CD4-positive, CD25-positive, alpha-beta regulatory T cell (primary cell): ENCODE results near the gene RPL21. TPM values are rescaled to one million over a fixed set of nuclear protein-coding genes. Genes with fewer than 3 reads are reported as not detected.
"Not testable (repeated sequence)": the region's sequence is repeated elsewhere in the genome, so short reads cannot be mapped to it uniquely, and the experiment has no call there.

ENCODE experiments used
- ATAC-seq, 2 donors: fragments of 150-1000 bp; cut with Tn5 transposase; one replicate each; pipeline ENCODE4 v1.10.0; 2021; ENCODE audit warnings: low read depth in 2 of 2, moderate number of reproducible peaks in 2 of 2, moderate library complexity in 1 of 2
- DNase-seq, 3 donors: peaks; one replicate each; pipeline versions ENCODE4 v3.0.0 to v3.0.0-alpha.2; 2012 to 2022; ENCODE audit warnings: mixed read lengths in 1 of 3
- H3K27ac ChIP-seq: one replicate; pipeline ENCODE4 v1.7.0; 2013; ENCODE audit warnings: mild to moderate bottlenecking, low read length; ENCODE audit not compliant: insufficient read depth, poor library complexity, severe bottlenecking
- H3K27me3 ChIP-seq: one replicate; pipeline ENCODE4 v1.7.0; 2013; ENCODE audit warnings: low read length; ENCODE audit not compliant: control insufficient read depth, insufficient read depth
- H3K36me3 ChIP-seq: one replicate; pipeline ENCODE4 v1.7.0; 2013; ENCODE audit warnings: mild to moderate bottlenecking, low read length, moderate library complexity; ENCODE audit not compliant: control insufficient read depth, insufficient read depth
- H3K4me1 ChIP-seq: 2 replicates; pipeline ENCODE4 v1.7.0; 2013; ENCODE audit warnings: mild to moderate bottlenecking, low read length; ENCODE audit not compliant: insufficient read depth, control insufficient read depth, poor library complexity, severe bottlenecking
- H3K4me3 ChIP-seq: one replicate; pipeline ENCODE4 v1.7.0; 2013; ENCODE audit warnings: low read depth, mild to moderate bottlenecking, low read length, moderate library complexity
- H3K9me3 ChIP-seq, 2 experiments: 1 replicate in 1 of 2; 2 replicates in 1 of 2; pipeline ENCODE4 v1.7.0; 2013; ENCODE audit warnings: low read length in 2 of 2, mild to moderate bottlenecking in 1 of 2, moderate library complexity in 1 of 2; ENCODE audit not compliant: control insufficient read depth in 2 of 2
- H3K27ac Mint-ChIP-seq, 3 donors: one replicate each; pipeline ENCODE4 v1.8.0; 2020 to 2022; ENCODE audit warnings: mild to moderate bottlenecking in 3 of 3, mixed read lengths in 3 of 3, moderate library complexity in 2 of 3
- H3K27me3 Mint-ChIP-seq: one replicate; pipeline ENCODE4 v1.8.0; 2022; ENCODE audit warnings: mild to moderate bottlenecking, mixed read lengths
- H3K36me3 Mint-ChIP-seq: one replicate; pipeline ENCODE4 v1.8.0; 2020; ENCODE audit warnings: mixed read lengths
- H3K4me1 Mint-ChIP-seq, 4 donors: one replicate each; pipeline ENCODE4 v1.8.0; 2020 to 2022; ENCODE audit warnings: mixed read lengths in 4 of 4, mild to moderate bottlenecking in 1 of 4
- H3K4me3 Mint-ChIP-seq, 4 donors: one replicate each; pipeline ENCODE4 v1.8.0; 2020 to 2022; ENCODE audit warnings: mild to moderate bottlenecking in 4 of 4, mixed read lengths in 4 of 4, moderate library complexity in 3 of 4
- H3K9me3 Mint-ChIP-seq, 7 donors: one replicate each; pipeline ENCODE4 v1.8.0; 2020 to 2022; ENCODE audit warnings: mixed read lengths in 7 of 7, mild to moderate bottlenecking in 3 of 7, moderate library complexity in 2 of 7
- polyA plus RNA-seq, 4 donors: library from polyadenylated mRNA; unstranded; fragments of 300-500 nt; fragmentation: Illumina TruSeq; gene quantifications; one replicate each; pipeline ENCODE4 v1.2.3, GENCODE V29; 2021
- total RNA-seq: library from RNA; stranded (reverse); gene quantifications from one replicate; pipeline ENCODE4 v1.2.3, GENCODE V29; 2022

Gene RPL21
- total and polyA plus RNA-seq, 5 donors from 2014 or later, result 1,575 to 7,317 (median 4,646) TPM

GRCh38 chr13:27291967-27292366 lies 40.6 kb downstream of the RPL21 start:
- not testable (repeated sequence) for ATAC-seq, H3K4me1 ChIP-seq, H3K9me3 ChIP-seq, H3K27ac Mint-ChIP-seq, H3K36me3 ChIP-seq, H3K27ac ChIP-seq, H3K4me3 Mint-ChIP-seq, H3K27me3 ChIP-seq, H3K9me3 Mint-ChIP-seq, H3K36me3 Mint-ChIP-seq, H3K4me3 ChIP-seq, DNase-seq, H3K27me3 Mint-ChIP-seq
- H3K4me1 Mint-ChIP-seq, result peaks cover 6 to 25% (median 11%) of the 10 kb centered on the region in 4 donors

- Mint-ChIP-seq H3K36me3 (no peaks in the 10 kb centered on the region), H3K4me3 (peak overlapping the region in 2 of 4 donors; percentile 44 to 84), H3K9me3 (peaks cover 0 to 2% (median 0%) of the 10 kb centered on the region in 7 donors), H3K27ac (peak overlapping the region in 2 of 3 donors; percentile 10 to 81), H3K27me3 (peaks cover 11% of the 10 kb centered on the region), H3K4me1 (peaks cover 6 to 25% (median 11%) of the 10 kb centered on the region in 4 donors)
- Histone ChIP-seq H3K4me3 (peak overlapping the region; percentile 22), H3K36me3 (no peaks in the 10 kb centered on the region), H3K27me3 (peaks cover under 1% of the 10 kb centered on the region), H3K4me1 (peaks cover 5% of the 10 kb centered on the region), H3K9me3 (no peaks in the 10 kb centered on the region), H3K27ac (no peak overlapping the region)
- DNase-seq, result no peak
- ATAC-seq, result no peak
These were observed 41.8 kb downstream of the RPL21 start for GRCh38 chr13:27293076-27293691.

- Histone ChIP-seq H3K36me3 (no peaks in the 10 kb centered on the region), H3K4me3 (peak overlapping the region; percentile 22), H3K4me1 (peaks cover 5% of the 10 kb centered on the region), H3K27me3 (peaks cover 4% of the 10 kb centered on the region), H3K27ac (no peak overlapping the region), H3K9me3 (no peaks in the 10 kb centered on the region)
- Mint-ChIP-seq H3K27me3 (peaks cover 11% of the 10 kb centered on the region), H3K4me3 (peak overlapping the region in 2 of 4 donors; percentile 26 to 84), H3K4me1 (peaks cover 6 to 25% (median 11%) of the 10 kb centered on the region in 4 donors), H3K27ac (peak overlapping the region; percentile 39 to 96 (median 81)), H3K9me3 (peaks cover 0 to 2% (median 0%) of the 10 kb centered on the region in 7 donors), H3K36me3 (no peaks in the 10 kb centered on the region)
- DNase-seq (peak in 1 of 3 donors; percentile 26), ATAC-seq (peak; percentile 72)
These were observed 42.6 kb downstream of the RPL21 start for GRCh38 chr13:27293873-27294515.

GRCh38 chr13:27295096-27295495 lies 43.7 kb downstream of the RPL21 start:
- H3K4me3 Mint-ChIP-seq, result no peak overlapping the region
- peaks cover 18% of the 10 kb centered on the region for H3K27me3 Mint-ChIP-seq
- Histone ChIP-seq H3K27me3 (peaks cover 7% of the 10 kb centered on the region), H3K9me3 (no peaks in the 10 kb centered on the region), H3K36me3 (no peaks in the 10 kb centered on the region), H3K27ac (no peak overlapping the region), H3K4me3 (no peak overlapping the region), H3K4me1 (peaks cover 5% of the 10 kb centered on the region)
- DNase-seq (no peak), ATAC-seq (no peak)
- H3K36me3 Mint-ChIP-seq, result no peaks in the 10 kb centered on the region
- H3K27ac Mint-ChIP-seq, result peak overlapping the region in 2 of 3 donors; percentile 17 to 39
- peaks cover 6 to 25% (median 11%) of the 10 kb centered on the region in 4 donors for H3K4me1 Mint-ChIP-seq
- peaks cover 0 to 2% (median 0%) of the 10 kb centered on the region in 7 donors for H3K9me3 Mint-ChIP-seq

DNA sequence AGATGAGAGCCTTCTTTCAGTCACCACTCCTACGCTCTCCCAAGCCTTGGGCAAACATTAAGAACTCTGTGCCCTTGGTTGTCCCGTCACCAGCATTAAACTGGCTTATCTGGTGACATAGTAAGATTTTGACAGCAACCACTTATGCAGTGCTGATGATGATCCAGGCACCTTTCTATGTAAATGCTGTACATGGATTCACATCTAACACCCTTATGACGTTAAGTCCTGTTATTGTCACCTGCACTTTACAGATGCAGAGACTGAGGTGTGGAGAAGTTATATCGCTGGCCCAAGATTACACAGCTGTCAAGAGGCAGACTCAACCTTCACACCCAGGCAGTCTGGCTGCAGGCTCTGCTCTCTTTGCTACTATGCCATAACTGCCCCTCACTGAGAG lies 44.3 kb downstream of the RPL21 start:
- Mint-ChIP-seq H3K4me1 (peaks cover 6 to 25% (median 11%) of the 10 kb centered on the region in 4 donors), H3K36me3 (no peaks in the 10 kb centered on the region), H3K4me3 (no peak overlapping the region), H3K27ac (no peak overlapping the region), H3K9me3 (peaks cover 0 to 2% (median 0%) of the 10 kb centered on the region in 7 donors), H3K27me3 (peaks cover 18% of the 10 kb centered on the region)
- ATAC-seq, result no peak
- Histone ChIP-seq H3K4me3 (no peak overlapping the region), H3K27me3 (peaks cover 9% of the 10 kb centered on the region), H3K4me1 (peaks cover 5% of the 10 kb centered on the region), H3K9me3 (no peaks in the 10 kb centered on the region), H3K36me3 (no peaks in the 10 kb centered on the region), H3K27ac (no peak overlapping the region)
- no peak for DNase-seq

DNA sequence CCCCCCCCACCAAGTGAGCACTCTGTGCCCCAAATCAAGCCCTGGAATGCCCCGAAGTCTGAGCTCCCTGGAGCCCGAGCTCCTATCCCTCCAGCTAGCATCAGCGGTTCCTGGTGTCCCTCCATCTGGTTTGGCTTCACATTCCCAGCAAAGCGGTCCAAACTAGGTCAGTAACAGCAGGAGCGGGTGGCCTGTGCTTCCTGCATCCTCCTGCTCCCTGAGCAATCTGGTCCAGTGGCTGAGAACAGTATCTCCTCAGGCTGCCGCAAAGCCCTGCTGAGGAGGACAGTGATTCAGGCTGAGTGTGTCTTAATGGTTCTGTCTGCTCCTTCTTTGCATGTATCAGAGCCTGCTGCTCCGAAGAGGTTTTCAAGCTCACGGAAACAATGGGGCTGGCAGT lies 45.1 kb downstream of the RPL21 start:
- H3K27me3 Mint-ChIP-seq, result peaks cover 18% of the 10 kb centered on the region

DNA sequence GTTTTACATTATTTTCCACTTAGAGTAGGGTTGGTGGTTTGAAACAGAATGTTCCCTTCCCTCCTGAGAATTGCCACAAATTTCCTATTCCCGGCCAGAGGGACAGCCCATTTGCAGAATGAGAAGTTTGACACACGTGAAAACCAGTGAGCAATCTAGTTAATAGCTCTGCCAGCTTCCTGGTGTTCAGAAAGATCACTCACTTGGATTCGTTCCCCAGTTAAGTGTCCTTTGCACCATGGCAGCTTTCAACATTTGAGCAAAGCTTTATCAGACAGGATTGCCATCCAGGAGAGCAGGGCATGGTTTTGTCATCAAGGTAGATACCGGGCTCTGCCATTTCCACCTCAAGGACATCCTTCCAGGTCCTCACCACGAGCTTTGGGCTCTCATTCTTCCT lies 47.5 kb downstream of the RPL21 start:
- Mint-ChIP-seq H3K27ac (no peak overlapping the region), H3K9me3 (peaks cover 0 to 7% (median 1%) of the 10 kb centered on the region in 7 donors), H3K27me3 (peaks cover 18% of the 10 kb centered on the region), H3K36me3 (no peaks in the 10 kb centered on the region), H3K4me3 (no peak overlapping the region), H3K4me1 (peaks cover 9 to 24% (median 13%) of the 10 kb centered on the region in 4 donors)
- Histone ChIP-seq H3K9me3 (no peaks in the 10 kb centered on the region), H3K36me3 (no peaks in the 10 kb centered on the region), H3K4me1 (no peaks in the 10 kb centered on the region), H3K4me3 (no peak overlapping the region), H3K27ac (no peak overlapping the region), H3K27me3 (peaks cover 13% of the 10 kb centered on the region)
- ATAC-seq (no peak), DNase-seq (no peak)

More for the DNA sequence above, 45.1 kb downstream of the RPL21 start:
- Mint-ChIP-seq H3K27ac (peak overlapping the region in 1 of 3 donors; percentile 57), H3K4me3 (no peak overlapping the region), H3K9me3 (peaks cover 0 to 2% (median 0%) of the 10 kb centered on the region in 7 donors), H3K4me1 (peaks cover 6 to 25% (median 11%) of the 10 kb centered on the region in 4 donors), H3K36me3 (no peaks in the 10 kb centered on the region)
- peaks cover 5% of the 10 kb centered on the region for H3K4me1 ChIP-seq
- no peak for DNase-seq
- peaks cover 9% of the 10 kb centered on the region for H3K27me3 ChIP-seq
- H3K4me3 ChIP-seq, result no peak overlapping the region
- no peak for ATAC-seq
- H3K27ac ChIP-seq, result no peak overlapping the region
- no peaks in the 10 kb centered on the region for H3K9me3 ChIP-seq
- no peaks in the 10 kb centered on the region for H3K36me3 ChIP-seq
